OCI-LY1 (cell line): ENCODE results near the gene LILRA5.

Experiments
- H2AFZ ChIP-seq: fragments of 200-600 bp; sonication (generic), shearing (Covaris generic); 2 replicates; pipeline ENCODE4 v1.6.0; 2014; ENCODE audit warnings: antibody characterized with exemption, mild to moderate bottlenecking, low read length
- H3F3A ChIP-seq: fragments of 200-600 bp; sonication (generic), shearing (Covaris generic); 2 replicates; pipeline ENCODE4 v1.6.0; 2014; ENCODE audit warnings: mild to moderate bottlenecking, antibody characterized with exemption, low read length, moderate library complexity; ENCODE audit not compliant: insufficient read depth
- H3K27ac ChIP-seq: fragments of 200-600 bp; sonication (generic); 2 replicates; pipeline ENCODE4 v1.5.1; 2014; ENCODE audit warnings: low read length, mixed run types, mild to moderate bottlenecking, low read depth; ENCODE audit not compliant: poor library complexity, severe bottlenecking
- H3K27me3 ChIP-seq: fragments of 200-600 bp; sonication (generic); 2 replicates; pipeline ENCODE4 v1.6.0; 2014; ENCODE audit warnings: antibody characterized with exemption, mild to moderate bottlenecking, low read length, moderate library complexity; ENCODE audit not compliant: insufficient read depth
- H3K36me3 ChIP-seq: fragments of 200-600 bp; sonication (generic); 2 replicates; pipeline ENCODE4 v1.6.1; 2014; ENCODE audit warnings: mild to moderate bottlenecking, antibody characterized with exemption, low read length, moderate library complexity, mixed read lengths; ENCODE audit not compliant: insufficient read depth
- H3K4me1 ChIP-seq: fragments of 200-600 bp; sonication (generic); 2 replicates; pipeline ENCODE4 v1.5.1; 2014; ENCODE audit warnings: mild to moderate bottlenecking, low read length, moderate library complexity; ENCODE audit not compliant: insufficient read depth, severe bottlenecking
- H3K4me2 ChIP-seq: fragments of 200-600 bp; sonication (generic), shearing (Covaris generic); 2 replicates; pipeline ENCODE4 v1.6.1; 2014; ENCODE audit warnings: low read length
- H3K4me3 ChIP-seq: fragments of 200-600 bp; sonication (generic); 2 replicates; pipeline ENCODE4 v1.5.1; 2014; ENCODE audit warnings: low read length, low read depth, mild to moderate bottlenecking, mixed read lengths; ENCODE audit not compliant: poor library complexity, severe bottlenecking
- H3K79me2 ChIP-seq: fragments of 200-600 bp; shearing (Covaris generic); 2 replicates; pipeline ENCODE4 v1.6.1; 2016; ENCODE audit warnings: mixed run types, low read length, mixed read lengths; ENCODE audit not compliant: insufficient read depth
- H3K9ac ChIP-seq: fragments of 200-600 bp; sonication (generic), shearing (Covaris generic); 2 replicates; pipeline ENCODE4 v1.6.1; 2014; ENCODE audit warnings: mild to moderate bottlenecking, low read length, mixed read lengths
- H3K9me2 ChIP-seq: fragments of 200-600 bp; sonication (generic), shearing (Covaris generic); 2 replicates; pipeline ENCODE4 v1.6.1; 2014; ENCODE audit warnings: low read depth, mild to moderate bottlenecking, low read length, mixed read lengths
- H3K9me3 ChIP-seq: fragments of 200-600 bp; shearing (Covaris generic); 2 replicates; pipeline ENCODE4 v1.6.1; 2014; ENCODE audit warnings: low read length, mixed read lengths
- H4K20me1 ChIP-seq: fragments of 200-600 bp; sonication (generic), shearing (Covaris generic); 2 replicates; pipeline ENCODE4 v1.6.0; 2016; ENCODE audit warnings: mild to moderate bottlenecking, low read length; ENCODE audit not compliant: insufficient read depth
- EZH2 ChIP-seq: fragments of 200-600 bp; sonication (generic), shearing (Covaris generic); IDR thresholded peaks from 2 replicates; pipeline ENCODE4 v1.8.0; 2017; ENCODE audit warnings: borderline replicate concordance, mixed run types, mild to moderate bottlenecking, antibody characterized with exemption, low read length, moderate library complexity, mixed read lengths
- TF ChIP-seq, protein P1 (sequence below): fragments of 200-600 bp; sonication (generic), shearing (Covaris generic); IDR thresholded peaks from 2 replicates; pipeline ENCODE4 v1.5.1; 2017; ENCODE audit warnings: mild to moderate bottlenecking, antibody characterized with exemption, low read length, moderate library complexity, mixed read lengths

The LILRA5 gene

DNA sequence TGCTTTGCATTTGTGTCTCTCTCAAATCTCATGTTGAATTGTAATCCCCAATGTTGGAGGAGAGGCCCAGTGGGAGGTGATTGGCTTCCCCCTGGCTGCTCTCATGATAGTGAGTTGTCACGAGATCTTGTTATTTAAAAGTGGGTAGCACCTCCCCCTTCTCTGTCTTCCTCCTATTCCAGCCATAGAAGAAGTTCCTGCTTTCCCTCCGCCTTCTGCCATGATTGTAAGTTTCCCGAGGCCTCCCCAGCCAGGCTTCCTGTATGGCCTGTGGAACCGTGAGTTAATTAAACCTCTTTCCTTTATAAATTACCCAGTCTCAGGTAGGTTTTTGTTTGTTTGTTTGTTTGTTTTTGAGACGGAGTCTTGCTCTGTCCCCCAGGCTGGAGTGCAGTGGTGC lies 22.2 kb upstream of the LILRA5 start:
- H3K4me2 ChIP-seq, result no peak overlapping the region
- H3K4me1 ChIP-seq, result no peaks in the 10 kb centered on the region
- no peaks in the 10 kb centered on the region for H4K20me1 ChIP-seq
- H3K9me2 ChIP-seq, result no peaks in the 10 kb centered on the region
- H2AFZ ChIP-seq, result no peak overlapping the region
- TF ChIP-seq EZH2, result no peak
- TF ChIP-seq, protein P1, sequence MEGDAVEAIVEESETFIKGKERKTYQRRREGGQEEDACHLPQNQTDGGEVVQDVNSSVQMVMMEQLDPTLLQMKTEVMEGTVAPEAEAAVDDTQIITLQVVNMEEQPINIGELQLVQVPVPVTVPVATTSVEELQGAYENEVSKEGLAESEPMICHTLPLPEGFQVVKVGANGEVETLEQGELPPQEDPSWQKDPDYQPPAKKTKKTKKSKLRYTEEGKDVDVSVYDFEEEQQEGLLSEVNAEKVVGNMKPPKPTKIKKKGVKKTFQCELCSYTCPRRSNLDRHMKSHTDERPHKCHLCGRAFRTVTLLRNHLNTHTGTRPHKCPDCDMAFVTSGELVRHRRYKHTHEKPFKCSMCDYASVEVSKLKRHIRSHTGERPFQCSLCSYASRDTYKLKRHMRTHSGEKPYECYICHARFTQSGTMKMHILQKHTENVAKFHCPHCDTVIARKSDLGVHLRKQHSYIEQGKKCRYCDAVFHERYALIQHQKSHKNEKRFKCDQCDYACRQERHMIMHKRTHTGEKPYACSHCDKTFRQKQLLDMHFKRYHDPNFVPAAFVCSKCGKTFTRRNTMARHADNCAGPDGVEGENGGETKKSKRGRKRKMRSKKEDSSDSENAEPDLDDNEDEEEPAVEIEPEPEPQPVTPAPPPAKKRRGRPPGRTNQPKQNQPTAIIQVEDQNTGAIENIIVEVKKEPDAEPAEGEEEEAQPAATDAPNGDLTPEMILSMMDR, result no peak
- H3K27ac ChIP-seq, result no peak overlapping the region
- H3K79me2 ChIP-seq, result no peaks in the 10 kb centered on the region
- no peaks in the 10 kb centered on the region; the same call in 1 of the 2 replicates for H3K27me3 ChIP-seq
- H3K9me3 ChIP-seq, result no peaks in the 10 kb centered on the region
- H3K4me3 ChIP-seq, result no peak overlapping the region
- H3F3A ChIP-seq, result no peaks in the 10 kb centered on the region
- H3K9ac ChIP-seq, result no peak overlapping the region
- no peaks in the 10 kb centered on the region for H3K36me3 ChIP-seq

GRCh38 chr19:54333586-54334298 lies 20.8 kb upstream of the LILRA5 start:
- TF ChIP-seq EZH2, result no peak
- TF ChIP-seq, protein P1, result no peak
- no peaks in the 10 kb centered on the region for H3K36me3 ChIP-seq
- H4K20me1 ChIP-seq, result no peaks in the 10 kb centered on the region
- no peaks in the 10 kb centered on the region for H3F3A ChIP-seq
- H3K79me2 ChIP-seq, result no peaks in the 10 kb centered on the region
- no peak overlapping the region for H3K4me2 ChIP-seq
- H3K9ac ChIP-seq, result no peak overlapping the region
- H2AFZ ChIP-seq, result no peak overlapping the region
- H3K9me3 ChIP-seq, result no peaks in the 10 kb centered on the region
- no peaks in the 10 kb centered on the region; the same call in 1 of the 2 replicates for H3K27me3 ChIP-seq
- no peaks in the 10 kb centered on the region for H3K4me1 ChIP-seq
- H3K9me2 ChIP-seq, result no peaks in the 10 kb centered on the region
- H3K4me3 ChIP-seq, result no peak overlapping the region
- no peak overlapping the region for H3K27ac ChIP-seq

- Histone ChIP-seq H3K79me2 (no peaks in the 10 kb centered on the region), H3K9ac (no peak overlapping the region), H3K4me3 (no peak overlapping the region), H3K4me1 (no peaks in the 10 kb centered on the region), H3K27me3 (no peaks in the 10 kb centered on the region), H3K27ac (no peak overlapping the region), H3K9me2 (no peaks in the 10 kb centered on the region), H4K20me1 (no peaks in the 10 kb centered on the region), H3F3A (no peaks in the 10 kb centered on the region), H3K9me3 (no peaks in the 10 kb centered on the region), H3K36me3 (no peaks in the 10 kb centered on the region), H3K4me2 (no peak overlapping the region), H2AFZ (no peak overlapping the region)
- TF ChIP-seq EZH2, result no peak
- TF ChIP-seq, protein P1, result no peak
Observed at GRCh38 chr19:54332149-54332548, 19.2 kb upstream of the LILRA5 start.
